Measurements from ENCODE around the gene ZNHIT1. TPM values are rescaled to one million over a fixed set of nuclear protein-coding genes. Genes with fewer than 3 reads are reported as not detected.

The ZNHIT1 gene
- polyA plus RNA-seq, 1 of the 3 experiments (the other 2 are of a cell fraction): 101 TPM

GRCh38 chr7:101236292-101236835 is 18.4 kb downstream of the ZNHIT1 start:
- H3K79me2 ChIP-seq (ENCODE audit: insufficient read depth): peaks cover 9% of the 10 kb centered on the region; the same call in 1 of the 2 replicates
- TF ChIP-seq FOXM1 (IDR thresholded peaks at IDR 0.05; ENCODE audit: low read depth): no peak
- TF ChIP-seq, protein P1, sequence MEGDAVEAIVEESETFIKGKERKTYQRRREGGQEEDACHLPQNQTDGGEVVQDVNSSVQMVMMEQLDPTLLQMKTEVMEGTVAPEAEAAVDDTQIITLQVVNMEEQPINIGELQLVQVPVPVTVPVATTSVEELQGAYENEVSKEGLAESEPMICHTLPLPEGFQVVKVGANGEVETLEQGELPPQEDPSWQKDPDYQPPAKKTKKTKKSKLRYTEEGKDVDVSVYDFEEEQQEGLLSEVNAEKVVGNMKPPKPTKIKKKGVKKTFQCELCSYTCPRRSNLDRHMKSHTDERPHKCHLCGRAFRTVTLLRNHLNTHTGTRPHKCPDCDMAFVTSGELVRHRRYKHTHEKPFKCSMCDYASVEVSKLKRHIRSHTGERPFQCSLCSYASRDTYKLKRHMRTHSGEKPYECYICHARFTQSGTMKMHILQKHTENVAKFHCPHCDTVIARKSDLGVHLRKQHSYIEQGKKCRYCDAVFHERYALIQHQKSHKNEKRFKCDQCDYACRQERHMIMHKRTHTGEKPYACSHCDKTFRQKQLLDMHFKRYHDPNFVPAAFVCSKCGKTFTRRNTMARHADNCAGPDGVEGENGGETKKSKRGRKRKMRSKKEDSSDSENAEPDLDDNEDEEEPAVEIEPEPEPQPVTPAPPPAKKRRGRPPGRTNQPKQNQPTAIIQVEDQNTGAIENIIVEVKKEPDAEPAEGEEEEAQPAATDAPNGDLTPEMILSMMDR (IDR thresholded peaks at IDR 0.05): no peak
- TF ChIP-seq RCOR1 (IDR thresholded peaks at IDR 0.05; ENCODE audit: low read length): no peak
- no peak for TF ChIP-seq POLR2AphosphoS5 (IDR thresholded peaks at IDR 0.05; ENCODE audit: low read depth, low read length)
- TF ChIP-seq ELF1 (IDR thresholded peaks at IDR 0.05): no peak
- TF ChIP-seq TEAD4 (IDR thresholded peaks at IDR 0.05; ENCODE audit: borderline replicate concordance, insufficient read depth): no peak
- TF ChIP-seq GABPA (IDR thresholded peaks at IDR 0.05; ENCODE audit: low read depth): no peak
- TF ChIP-seq RFX5 (IDR thresholded peaks at IDR 0.05; ENCODE audit: low read length): no peak
- TF ChIP-seq FOSL2 (IDR thresholded peaks at IDR 0.05; ENCODE audit: borderline replicate concordance, low read depth): no peak
- no peak for TF ChIP-seq GATA2 (CRISPR knock-in tag; IDR thresholded peaks at IDR 0.05)
- no peak for TF ChIP-seq NFIC (IDR thresholded peaks at IDR 0.05; ENCODE audit: borderline replicate concordance)
- no peak for TF ChIP-seq MXI1 (IDR thresholded peaks at IDR 0.05; ENCODE audit: low read depth, low read length)
- no peak for TF ChIP-seq EP300 (IDR thresholded peaks at IDR 0.05; ENCODE audit: borderline replicate concordance in 1 of 2, low read depth in 1 of 2, low read length in 1 of 2)
- no peak for TF ChIP-seq ZBTB33 (IDR thresholded peaks at IDR 0.05; ENCODE audit: borderline replicate concordance, low read depth)
- no peak for TF ChIP-seq RXRA (IDR thresholded peaks at IDR 0.05; ENCODE audit: borderline replicate concordance, low read depth)
- TF ChIP-seq TCF12 (IDR thresholded peaks at IDR 0.05): no peak
- TF ChIP-seq TAF1 (IDR thresholded peaks at IDR 0.05; ENCODE audit: borderline replicate concordance, low read depth, low read length): no peak
- TF ChIP-seq EZH2phosphoT487 (IDR thresholded peaks at IDR 0.05; ENCODE audit: borderline replicate concordance, low read depth): no peak
- H3K4me2 ChIP-seq: no peak overlapping the region
- WGBS (ENCODE audit: low lambda C conversion rate): 96% methylated on average over 21 of the region's 21 CpGs
- H4K20me1 ChIP-seq (ENCODE audit: insufficient read depth): no peaks in the 10 kb centered on the region
- H3K4me1 ChIP-seq (ENCODE audit: control insufficient read depth in 1 of 2, insufficient read depth in 2 of 2, low read depth in 1 of 2, low read length in 1 of 2): peaks cover 0 to 5% of the 10 kb centered on the region in 2 experiments; a peak in 1 of 4 replicates
- peaks cover 13 to 49% of the 10 kb centered on the region in 2 experiments for H3K36me3 ChIP-seq (replicated peaks in 1 of 2; ENCODE audit: control insufficient read depth in 1 of 2, insufficient read depth in 2 of 2, low read length in 1 of 2)
- H3K4me3 ChIP-seq (ENCODE audit: low read depth in 2 of 2, low read length in 1 of 2): no peak overlapping the region
- H3F3A ChIP-seq (replicated peaks; ENCODE audit: insufficient read depth): no peaks in the 10 kb centered on the region
- H3K9ac ChIP-seq: no peak overlapping the region
- no peak overlapping the region for H3K27ac ChIP-seq (ENCODE audit: low read depth in 2 of 2, low read length in 1 of 2)
- CTCF ChIA-PET: interaction anchor here (0.7 to 4.7 kb wide), 5 partner anchors 10 to 306 kb away, joined by 3 to 30 read pairs (median 4); no protein-coding TSS in a partner anchor
- H3K27me3 ChIP-seq (ENCODE audit: insufficient read depth): no peaks in the 10 kb centered on the region
- POLR2A ChIA-PET: interaction anchor here (0.6 to 1.2 kb wide), 3 partner anchors 19 to 155 kb away, joined by 3 to 7 read pairs (median 4); partner anchors contain the start of genes PLOD3 and ZNHIT1
- peak; percentile 27 for DNase-seq
- no peaks in the 10 kb centered on the region for H3K9me2 ChIP-seq
- H3K9me3 ChIP-seq: no peaks in the 10 kb centered on the region
- no peak overlapping the region for H2AFZ ChIP-seq (ENCODE audit: low read depth)
